OCI-LY7 (cell line): ENCODE results near the gene WNT7A. TPM values are rescaled to one million over a fixed set of nuclear protein-coding genes. Genes with fewer than 3 reads are reported as not detected.

Source experiments
- BruUV-seq: library from RNA; stranded (reverse); fragments of 400-500 nt; replicated peaks from 2 replicates; lab custom pipeline; 2021; lab: Mats Ljungman, UMichigan
- CTCF ChIA-PET: fragments of 300-600 bp; sonication (Branson Sonifier 250); formaldehyde crosslinking; loops from one replicate; lab custom pipeline; 2022; ENCODE audit warnings: antibody characterized with exemption; ENCODE audit not compliant: unreplicated experiment; lab: Charles Lee
- POLR2A ChIA-PET: fragments of 300-600 bp; sonication (Branson Sonifier 250); formaldehyde crosslinking; loops from one replicate; lab custom pipeline; 2022; ENCODE audit warnings: antibody characterized with exemption; lab: Charles Lee
- DNase-seq: peaks from one replicate; pipeline ENCODE4 v3.0.0-alpha.2; 2015; ENCODE audit warnings: low spot score
- H2AFZ ChIP-seq: fragments of 200-600 bp; sonication (generic), shearing (Covaris generic); 2 replicates; pipeline ENCODE4 v1.6.1; 2014; ENCODE audit warnings: mild to moderate bottlenecking, antibody characterized with exemption, low read length, moderate library complexity
- H3K27ac ChIP-seq: fragments of 200-600 bp; sonication (generic); 2 replicates; pipeline ENCODE4 v1.5.1; 2014; ENCODE audit warnings: mixed run types, low read depth, mild to moderate bottlenecking, moderate library complexity, low read length, inconsistent platforms; ENCODE audit not compliant: poor library complexity, severe bottlenecking
- H3K36me3 ChIP-seq: fragments of 200-600 bp; sonication (generic); 2 replicates; pipeline ENCODE4 v1.6.1; 2014; ENCODE audit warnings: mild to moderate bottlenecking, antibody characterized with exemption, low read length, moderate library complexity, mixed read lengths; ENCODE audit not compliant: insufficient read depth
- H3K4me1 ChIP-seq: fragments of 200-600 bp; sonication (generic); 2 replicates; pipeline ENCODE4 v1.5.1; 2014; ENCODE audit warnings: mild to moderate bottlenecking, low read length; ENCODE audit not compliant: insufficient read depth, poor library complexity, severe bottlenecking
- H3K4me2 ChIP-seq: fragments of 200-600 bp; sonication (generic); 2 replicates; pipeline ENCODE4 v1.6.1; 2014; ENCODE audit warnings: mild to moderate bottlenecking, low read length
- H3K4me3 ChIP-seq: fragments of 200-600 bp; sonication (generic); 2 replicates; pipeline ENCODE4 v1.5.1; 2014; ENCODE audit warnings: mild to moderate bottlenecking, low read depth, low read length; ENCODE audit not compliant: poor library complexity, severe bottlenecking
- H3K79me2 ChIP-seq: fragments of 200-600 bp; sonication (generic); 2 replicates; pipeline ENCODE4 v1.6.1; 2016; ENCODE audit warnings: low read depth, mild to moderate bottlenecking, low read length, moderate library complexity, mixed read lengths; ENCODE audit not compliant: insufficient read depth
- H3K9me2 ChIP-seq: fragments of 200-600 bp; sonication (generic); 2 replicates; pipeline ENCODE4 v1.6.1; 2016; ENCODE audit warnings: mild to moderate bottlenecking, low read length, mixed read lengths; ENCODE audit not compliant: insufficient read depth
- H3K9me3 ChIP-seq: fragments of 200-600 bp; sonication (generic); 2 replicates; pipeline ENCODE4 v1.6.1; 2014; ENCODE audit warnings: mild to moderate bottlenecking, mixed run types, low read length, mixed read lengths
- H4K20me1 ChIP-seq: fragments of 200-600 bp; sonication (generic); 2 replicates; pipeline ENCODE4 v1.6.1; 2014; ENCODE audit warnings: mild to moderate bottlenecking, antibody characterized with exemption, low read length, moderate library complexity, mixed read lengths; ENCODE audit not compliant: insufficient read depth
- EZH2phosphoT487 ChIP-seq: fragments of 200-600 bp; sonication (generic); IDR thresholded peaks from 2 replicates; pipeline ENCODE4 v1.6.1; 2018; ENCODE audit warnings: low read depth, borderline replicate concordance, mild to moderate bottlenecking, mixed run types, antibody characterized with exemption, low read length, moderate library complexity, mixed read lengths
- intact Hi-C: fragments of 100-400 bp; cut with micrococcal nuclease; formaldehyde crosslinking; loops from one replicate; pipeline ENCODE4 v1.10.0; 2022; ENCODE audit not compliant: unreplicated experiment
- total RNA-seq, 2 experiments: library from RNA; depleted of rRNA in 1 of 2; stranded (reverse); fragments of >200 nt in 1 of 2; shearing (Covaris generic) in 1 of 2; gene quantifications; 2 replicates each; pipeline ENCODE4 v1.2.3, GENCODE V29; 2014 to 2022
- TF ChIP-seq, protein P1 (sequence below): fragments of 200-600 bp; sonication (generic); conservative IDR thresholded peaks from 2 replicates; pipeline ENCODE4 v1.5.1; 2014; ENCODE audit warnings: mild to moderate bottlenecking, antibody characterized with exemption, low read length, moderate library complexity, mixed read lengths

Gene WNT7A
- total RNA-seq, 2 experiments from 2014 or later = not detected

DNA sequence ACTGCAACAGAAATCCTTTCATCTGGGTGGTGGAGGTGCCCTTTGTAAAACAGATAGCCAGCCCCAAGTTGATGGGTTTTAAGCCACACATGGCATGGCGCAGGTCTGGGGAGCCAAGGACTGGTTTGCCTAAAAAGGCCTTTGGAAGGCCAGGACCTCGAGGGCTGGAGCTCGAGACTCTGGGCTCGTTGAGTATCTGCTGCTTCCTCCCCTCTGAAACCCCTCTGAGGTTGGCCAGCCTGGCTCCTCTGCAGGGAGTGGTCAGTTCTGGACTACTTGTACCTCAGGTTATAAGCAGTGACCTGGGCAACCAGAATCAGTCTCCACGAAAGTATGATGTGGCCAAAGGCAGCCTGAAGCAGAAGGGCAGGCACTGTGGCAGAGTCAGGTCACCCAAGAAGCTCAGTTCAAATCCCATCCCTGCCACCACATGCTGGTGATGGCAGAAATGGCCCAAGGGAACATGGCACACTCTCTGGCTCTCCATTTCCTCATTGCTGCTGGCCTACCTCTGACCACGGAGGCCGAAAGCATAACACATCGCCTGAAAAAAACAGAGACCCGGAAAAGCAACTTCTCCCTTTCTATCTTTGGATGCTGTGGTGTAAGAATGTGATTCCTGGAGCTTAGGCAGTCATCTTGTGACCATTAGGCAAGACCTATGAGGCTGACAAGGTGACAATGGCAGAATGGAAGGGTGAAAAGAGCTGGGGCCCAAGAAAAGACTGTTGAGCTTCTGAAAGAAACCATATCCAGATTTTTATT is 51.2 kb downstream of the WNT7A start:
- Histone ChIP-seq H2AFZ (no peak overlapping the region), H3K4me3 (no peak overlapping the region), H3K9me2 (no peaks in the 10 kb centered on the region), H3K4me2 (no peak overlapping the region), H3K9me3 (no peaks in the 10 kb centered on the region), H4K20me1 (no peaks in the 10 kb centered on the region), H3K27ac (no peak overlapping the region), H3K4me1 (no peaks in the 10 kb centered on the region), H3K36me3 (no peaks in the 10 kb centered on the region), H3K79me2 (no peaks in the 10 kb centered on the region)
- DNase-seq = no peak
- intact Hi-C loops = no loop called here
- no peak for TF ChIP-seq EZH2phosphoT487
- TF ChIP-seq, protein P1, sequence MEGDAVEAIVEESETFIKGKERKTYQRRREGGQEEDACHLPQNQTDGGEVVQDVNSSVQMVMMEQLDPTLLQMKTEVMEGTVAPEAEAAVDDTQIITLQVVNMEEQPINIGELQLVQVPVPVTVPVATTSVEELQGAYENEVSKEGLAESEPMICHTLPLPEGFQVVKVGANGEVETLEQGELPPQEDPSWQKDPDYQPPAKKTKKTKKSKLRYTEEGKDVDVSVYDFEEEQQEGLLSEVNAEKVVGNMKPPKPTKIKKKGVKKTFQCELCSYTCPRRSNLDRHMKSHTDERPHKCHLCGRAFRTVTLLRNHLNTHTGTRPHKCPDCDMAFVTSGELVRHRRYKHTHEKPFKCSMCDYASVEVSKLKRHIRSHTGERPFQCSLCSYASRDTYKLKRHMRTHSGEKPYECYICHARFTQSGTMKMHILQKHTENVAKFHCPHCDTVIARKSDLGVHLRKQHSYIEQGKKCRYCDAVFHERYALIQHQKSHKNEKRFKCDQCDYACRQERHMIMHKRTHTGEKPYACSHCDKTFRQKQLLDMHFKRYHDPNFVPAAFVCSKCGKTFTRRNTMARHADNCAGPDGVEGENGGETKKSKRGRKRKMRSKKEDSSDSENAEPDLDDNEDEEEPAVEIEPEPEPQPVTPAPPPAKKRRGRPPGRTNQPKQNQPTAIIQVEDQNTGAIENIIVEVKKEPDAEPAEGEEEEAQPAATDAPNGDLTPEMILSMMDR = no peak
- ChIA-PET CTCF (no interaction called here), POLR2A (interaction anchor here (0.6 to 0.9 kb wide), 2 partner anchors 42 to 62 kb away, joined by 3 read pairs; no protein-coding TSS in a partner anchor)
- BruUV-seq = no TSS peak

DNA sequence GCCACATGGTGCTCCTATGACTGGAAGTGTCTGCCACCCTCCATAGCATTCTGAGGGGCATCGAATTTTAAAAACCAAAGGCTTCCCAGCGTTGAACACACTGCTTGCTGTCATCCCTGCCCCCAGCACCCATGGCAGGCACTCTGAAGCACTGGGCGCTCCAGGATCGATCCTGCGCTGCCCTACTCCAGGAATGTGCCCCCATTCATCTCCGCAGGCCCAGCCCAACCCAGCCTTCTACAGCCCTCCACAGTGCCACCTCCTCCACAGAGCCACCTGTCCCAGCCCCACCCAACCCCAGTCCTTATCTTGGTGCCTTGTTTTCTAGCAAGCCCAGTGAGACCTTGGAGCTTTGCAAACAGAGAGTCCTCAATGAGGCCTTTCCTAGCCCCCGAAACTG is 52.2 kb downstream of the WNT7A start:
- H3K4me1 ChIP-seq = no peaks in the 10 kb centered on the region
- no peak overlapping the region for H3K27ac ChIP-seq
- ChIA-PET CTCF (no interaction called here), POLR2A (interaction anchor here (0.6 kb wide), 1 partner anchor 43 kb away, joined by 3 read pairs; no protein-coding TSS in a partner anchor)
- no peak overlapping the region for H2AFZ ChIP-seq
- no peaks in the 10 kb centered on the region for H4K20me1 ChIP-seq
- no peak overlapping the region for H3K4me2 ChIP-seq
- no TSS peak for BruUV-seq
- H3K9me2 ChIP-seq = no peaks in the 10 kb centered on the region
- intact Hi-C loops = no loop called here
- H3K79me2 ChIP-seq = no peaks in the 10 kb centered on the region
- H3K36me3 ChIP-seq = no peaks in the 10 kb centered on the region
- H3K4me3 ChIP-seq = no peak overlapping the region
- DNase-seq = no peak
- TF ChIP-seq EZH2phosphoT487 = no peak
- H3K9me3 ChIP-seq = no peaks in the 10 kb centered on the region

DNA sequence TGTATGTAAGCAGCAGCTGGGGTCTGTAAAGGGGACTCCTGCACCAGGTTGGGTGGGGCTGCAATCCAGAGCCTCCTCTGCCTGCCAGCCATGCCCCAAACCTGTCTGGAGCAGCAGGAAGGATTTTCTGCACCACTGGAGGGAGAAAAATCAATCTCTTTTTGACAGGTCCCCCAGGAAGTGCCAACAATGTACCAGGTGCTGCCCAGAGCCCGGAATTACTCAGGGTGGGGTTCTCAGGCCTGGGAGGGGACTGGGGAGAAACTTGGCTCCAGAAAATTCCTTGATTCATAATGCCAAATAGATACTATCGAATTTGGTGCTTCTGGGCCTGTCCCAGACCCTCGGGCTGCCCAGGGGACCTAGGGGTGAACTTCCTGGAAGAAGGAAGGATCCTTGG is 52.6 kb downstream of the WNT7A start:
- Histone ChIP-seq H3K27ac (no peak overlapping the region), H3K79me2 (no peaks in the 10 kb centered on the region), H3K9me2 (no peaks in the 10 kb centered on the region), H3K9me3 (no peaks in the 10 kb centered on the region), H3K36me3 (no peaks in the 10 kb centered on the region), H4K20me1 (no peaks in the 10 kb centered on the region), H3K4me1 (no peaks in the 10 kb centered on the region), H2AFZ (no peak overlapping the region), H3K4me3 (no peak overlapping the region), H3K4me2 (no peak overlapping the region)
- intact Hi-C loops = no loop called here
- ChIA-PET POLR2A (no interaction called here), CTCF (no interaction called here)
- no peak for TF ChIP-seq EZH2phosphoT487
- TF ChIP-seq, protein P1 = no peak
- no TSS peak for BruUV-seq
- DNase-seq = no peak
